Measurements from ENCODE around the gene SZT2. TPM values are rescaled to one million over a fixed set of nuclear protein-coding genes. Genes with fewer than 3 reads are reported as not detected.
A peak's percentile ranks its signal among the peaks of the same experiment; 100 is the strongest.

Gene SZT2
- total RNA-seq, 1 donor from 2014 or later, result 17.3 TPM

- no peak for DNase-seq
Observed at GRCh38 chr1:43442756-43443155, 53.1 kb downstream of the SZT2 start.

GRCh38 chr1:43443197-43443946, 53.7 kb downstream of the SZT2 start:
- DNase-seq, result no peak

GRCh38 chr1:43444151-43444828, 54.6 kb downstream of the SZT2 start:
- no peak for DNase-seq

- no peak for DNase-seq
Observed at GRCh38 chr1:43444836-43445235, 55.1 kb downstream of the SZT2 start.

GRCh38 chr1:43445606-43446387, 56.1 kb downstream of the SZT2 start:
- no peak for DNase-seq

GRCh38 chr1:43446388-43446740, 56.7 kb downstream of the SZT2 start:
- no peak for DNase-seq

- no peak for DNase-seq
Observed at GRCh38 chr1:43446881-43447835, 57.5 kb downstream of the SZT2 start.

- no peak for DNase-seq
Observed at GRCh38 chr1:43447891-43448708, 58.4 kb downstream of the SZT2 start.

GRCh38 chr1:43448955-43449707, 59.4 kb downstream of the SZT2 start:
- DNase-seq, result no peak

GRCh38 chr1:43449708-43450069, 60.0 kb downstream of the SZT2 start:
- DNase-seq, result no peak

GRCh38 chr1:43450251-43450941, 60.7 kb downstream of the SZT2 start:
- no peak for DNase-seq

GRCh38 chr1:43451157-43451591, 61.5 kb downstream of the SZT2 start:
- no peak for DNase-seq

- no peak for DNase-seq
Observed at GRCh38 chr1:43451701-43452532, 62.2 kb downstream of the SZT2 start.

- no peak for DNase-seq
Observed at GRCh38 chr1:43452789-43453441, 63.2 kb downstream of the SZT2 start.

- peak; percentile 81 for DNase-seq
Observed at GRCh38 chr1:43453442-43454269, 64.0 kb downstream of the SZT2 start, which contains the start of gene HYI. Gene HYI (minus strand): TSS chr1:43453931. CDS start chr1:43453793, 138 bp downstream.

GRCh38 chr1:43454270-43455011, 64.7 kb downstream of the SZT2 start:
- DNase-seq, result peak; percentile 72
